Esophagus muscularis mucosa (tissue), 4 donors: ENCODE results near the gene TIMP2. TPM values are rescaled to one million over a fixed set of nuclear protein-coding genes. Genes with fewer than 3 reads are reported as not detected.

Experiments used
- DNase-seq: peaks from one replicate; pipeline ENCODE4 v3.0.0-alpha.2; 2017; ENCODE audit errors: extremely low spot score
- H3K27ac ChIP-seq, 4 donors: fragments of 200-600 bp; sonication (generic); replicated peaks in 1 of 4; 1 replicate in 3 of 4; 2 replicates in 1 of 4; pipeline ENCODE4 v1.5.1; 2016 to 2019; ENCODE audit warnings: mild to moderate bottlenecking in 1 of 4
- H3K27me3 ChIP-seq, 4 donors: fragments of 200-600 bp; sonication (generic); one replicate each; pipeline versions ENCODE4 v1.5.1 to v1.6.0; 2016 to 2019
- H3K36me3 ChIP-seq, 4 donors: fragments of 200-600 bp; sonication (generic); one replicate each; pipeline ENCODE4 v1.5.1; 2016 to 2019
- H3K4me1 ChIP-seq, 4 donors: fragments of 200-600 bp; sonication (generic); one replicate each; pipeline ENCODE4 v1.5.1; 2016 to 2019
- H3K4me3 ChIP-seq, 4 donors: fragments of 200-600 bp; sonication (generic); 1 replicate in 2 of 4; 2 replicates in 2 of 4; pipeline ENCODE4 v1.5.1; 2016 to 2019; ENCODE audit warnings: mild to moderate bottlenecking in 4 of 4, moderate library complexity in 1 of 4
- H3K9me3 ChIP-seq, 4 donors: fragments of 200-600 bp; sonication (generic); 1 replicate in 3 of 4; 2 replicates in 1 of 4; pipeline ENCODE4 v1.5.1; 2016 to 2019
- CTCF ChIP-seq, 3 experiments: fragments of 200-600 bp in 2 of 3; fragments of 450-650 bp in 1 of 3; sonication (generic) in 2 of 3; IDR thresholded peaks; one replicate each; pipeline ENCODE4 v1.5.1; 2017 to 2019; ENCODE audit warnings: antibody characterized with exemption in 3 of 3, mild to moderate bottlenecking in 2 of 3, moderate library complexity in 1 of 3
- EP300 ChIP-seq: sonication (generic); formaldehyde crosslinking; IDR thresholded peaks from one replicate; pipeline ENCODE4 v1.6.1; 2017; ENCODE audit warnings: antibody characterized with exemption
- POLR2A ChIP-seq: fragments of 450-650 bp; IDR thresholded peaks from one replicate; pipeline ENCODE4 v1.6.1; 2017; ENCODE audit warnings: antibody characterized with exemption, moderate library complexity, mild to moderate bottlenecking, low read depth
- POLR2AphosphoS5 ChIP-seq, 2 donors: sonication (generic); formaldehyde crosslinking; IDR thresholded peaks; one replicate each; pipeline ENCODE4 v1.6.1; 2017; ENCODE audit warnings: antibody characterized with exemption in 2 of 2
- WGBS: methylation state at CpG from one replicate; pipeline ENCODE4 v1.1.5; 2018; 5-methylcytosine and 5-hydroxymethylcytosine counted together
- intact Hi-C: fragments of 100-400 bp; cut with DNase I; formaldehyde crosslinking; loops from one replicate; pipeline ENCODE4 v1.15.1; 2023
- total RNA-seq, 4 donors: library from RNA; depleted of rRNA; stranded (reverse); fragments of >200 nt; gene quantifications; one replicate each; pipeline versions ENCODE4 v1.1.0 to v1.2.1, GENCODE V29; 2016

The TIMP2 gene
- total RNA-seq, 4 donors from 2014 or later = 177 to 315 (median 229) TPM

DNA sequence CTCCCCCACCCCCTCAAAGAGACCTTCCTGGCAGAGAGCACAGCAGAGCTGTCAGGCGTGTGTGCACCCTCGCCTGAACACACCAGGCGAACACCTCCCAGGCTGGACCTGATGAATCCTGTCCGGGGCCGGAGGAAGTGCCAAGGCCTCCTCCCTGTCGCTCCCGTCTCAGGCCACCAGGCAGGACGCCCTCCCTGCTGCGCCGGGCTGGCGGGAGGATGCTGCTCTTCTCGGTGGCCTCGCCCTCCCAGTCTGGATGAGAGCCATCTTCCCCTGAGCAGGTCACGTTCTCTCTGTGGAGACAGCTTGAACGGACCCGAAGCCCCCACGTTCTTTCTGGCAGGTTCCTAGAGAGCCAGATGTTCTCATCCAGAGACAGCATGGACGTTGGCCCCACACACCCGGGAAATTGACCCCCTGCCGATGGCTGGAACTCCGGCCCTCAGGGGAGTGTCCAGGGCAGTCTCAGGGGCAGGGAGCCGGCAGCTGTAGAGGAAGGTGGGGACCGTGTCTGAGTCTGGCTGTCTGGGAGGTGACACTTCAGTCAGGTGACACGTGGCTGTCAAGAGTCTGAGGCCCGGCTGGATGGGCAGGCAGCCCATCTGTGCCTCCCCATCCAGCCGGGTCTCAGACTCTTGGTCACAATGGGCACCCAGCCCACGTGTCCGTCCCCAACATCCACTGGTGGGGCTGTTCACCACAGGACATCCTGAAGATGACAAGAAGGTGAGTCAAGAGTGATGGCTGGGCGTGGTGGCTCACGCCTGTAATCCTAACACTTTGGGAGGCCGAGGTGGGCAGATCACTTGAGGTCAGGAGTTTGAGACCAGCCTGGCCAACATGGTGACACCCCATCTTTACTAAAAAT lies 5.0 kb upstream of the TIMP2 start:
- intact Hi-C loops = no loop called here
- DNase-seq = no peak
- Histone ChIP-seq H3K27me3 (no peaks in the 10 kb centered on the region), H3K27ac (no peak overlapping the region), H3K9me3 (no peaks in the 10 kb centered on the region), H3K4me3 (no peak overlapping the region), H3K4me1 (peaks cover 25 to 58% (median 53%) of the 10 kb centered on the region in 4 donors), H3K36me3 (no peaks in the 10 kb centered on the region)
- 64% methylated on average over 15 of the region's 31 CpGs for WGBS
- no peak for TF ChIP-seq EP300
- TF ChIP-seq POLR2AphosphoS5 (IDR thresholded peaks at IDR 0.05) = no peak
- TF ChIP-seq POLR2A = no peak
- TF ChIP-seq CTCF (IDR thresholded peaks at IDR 0.05) = no peak

- DNase-seq = peak; percentile 98
- TF ChIP-seq POLR2AphosphoS5 (IDR thresholded peaks at IDR 0.05) = peak; percentile 56 to 67
- no peak for TF ChIP-seq CTCF (IDR thresholded peaks at IDR 0.05)
- TF ChIP-seq POLR2A = peak; percentile 60
- H3K27me3 ChIP-seq = no peaks in the 10 kb centered on the region
- no peaks in the 10 kb centered on the region for H3K9me3 ChIP-seq
- peak overlapping the region; percentile 92 to 99 (median 96) for H3K27ac ChIP-seq
- H3K4me1 ChIP-seq = peaks cover 33 to 72% (median 63%) of the 10 kb centered on the region in 4 donors
- H3K4me3 ChIP-seq = peak overlapping the region; percentile 81 to 95 (median 91)
- intact Hi-C loops = no loop called here
- WGBS = 21% methylated on average over 32 of the region's 33 CpGs
- no peaks in the 10 kb centered on the region for H3K36me3 ChIP-seq
These were observed 722 bp upstream of the TIMP2 start for GRCh38 chr17:78925662-78926555.

DNA sequence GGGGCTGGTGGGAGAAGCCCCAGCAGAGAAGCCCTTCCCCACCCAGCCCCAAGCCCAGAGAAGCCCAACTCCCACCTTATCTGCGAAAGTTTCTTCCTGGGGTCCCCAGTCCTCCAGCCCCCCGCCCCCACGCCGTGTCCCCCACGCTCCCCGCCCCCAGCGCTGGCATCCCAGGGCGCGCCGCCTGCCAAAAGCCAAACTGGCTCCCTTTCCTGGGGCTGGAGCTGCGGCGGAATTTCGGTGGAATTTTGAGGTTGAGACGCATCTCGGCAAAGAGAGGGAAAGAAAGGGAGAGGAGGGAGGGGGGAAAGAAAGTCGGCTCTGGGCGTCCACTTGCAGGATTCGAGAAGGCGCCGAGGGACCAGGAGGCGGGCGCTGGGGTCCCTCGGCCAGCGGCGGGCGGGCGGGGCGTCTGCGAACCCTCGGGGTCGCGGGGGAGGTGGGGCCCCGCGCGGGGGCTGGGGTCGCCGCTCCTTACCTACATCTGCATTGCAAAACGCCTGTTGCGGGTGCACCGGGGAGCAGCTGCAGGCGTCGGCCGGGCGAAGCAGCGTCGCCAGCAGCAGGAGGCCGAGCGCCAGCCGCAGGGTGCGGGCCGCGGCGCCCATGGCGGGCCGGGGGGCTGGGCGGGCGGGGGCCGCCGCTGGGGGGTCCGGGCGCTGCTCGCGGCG lies 571 bp downstream of the TIMP2 start:
- TF ChIP-seq POLR2A (no peak), EP300 (no peak), CTCF (IDR thresholded peaks at IDR 0.05) (no peak), POLR2AphosphoS5 (IDR thresholded peaks at IDR 0.05) (peak in 1 of 2 donors; percentile 4)
- H3K9me3 ChIP-seq = no peaks in the 10 kb centered on the region
- intact Hi-C loops = loop anchor here (5.0 kb wide), 2 partner anchors 42 to 48 kb away; no protein-coding TSS in a partner anchor
- H3K27ac ChIP-seq = peak overlapping the region; percentile 92 to 99 (median 96)
- 0% methylated on average over 35 of the region's 64 CpGs for WGBS
- H3K36me3 ChIP-seq = no peaks in the 10 kb centered on the region
- peaks cover 42 to 78% (median 68%) of the 10 kb centered on the region in 4 donors for H3K4me1 ChIP-seq
- DNase-seq = no peak
- no peaks in the 10 kb centered on the region for H3K27me3 ChIP-seq
- peak overlapping the region; percentile 81 to 95 (median 91) for H3K4me3 ChIP-seq

- no peaks in the 10 kb centered on the region for H3K9me3 ChIP-seq
- intact Hi-C loops = loop anchor here (5.0 kb wide), 2 partner anchors 42 to 48 kb away; no protein-coding TSS in a partner anchor
- H3K4me1 ChIP-seq = peaks cover 48 to 83% (median 74%) of the 10 kb centered on the region in 4 donors
- TF ChIP-seq CTCF (IDR thresholded peaks at IDR 0.05) (no peak), POLR2AphosphoS5 (IDR thresholded peaks at IDR 0.05) (peak in 1 of 2 donors; percentile 19)
- H3K27ac ChIP-seq = peak overlapping the region; percentile 92 to 99 (median 96)
- DNase-seq = no peak
- 11% methylated on average over 6 of the region's 28 CpGs for WGBS
- H3K36me3 ChIP-seq = peaks cover 0 to 3% (median 0%) of the 10 kb centered on the region in 4 donors
- H3K4me3 ChIP-seq = peak overlapping the region; percentile 81 to 95 (median 91)
- no peaks in the 10 kb centered on the region for H3K27me3 ChIP-seq
These were observed 1.3 kb downstream of the TIMP2 start for GRCh38 chr17:78923660-78924453.
